K562 (cell line): ENCODE data around the gene CRABP2. TPM values are rescaled to one million over a fixed set of nuclear protein-coding genes. Genes with fewer than 3 reads are reported as not detected.

Experiments
- ATF2 ChIP-seq: sonication (generic); formaldehyde crosslinking; IDR thresholded peaks from 2 replicates; pipeline ENCODE4 v1.8.1; 2022; ENCODE audit warnings: missing genetic modification reagents
- BCOR ChIP-seq: fragments of 450-650 bp; IDR thresholded peaks from 2 replicates; pipeline ENCODE4 v1.6.1; 2016
- BRD4 ChIP-seq: fragments of 200-600 bp; sonication (generic); IDR thresholded peaks from 2 replicates; pipeline ENCODE4 v1.6.1; 2017; ENCODE audit warnings: inconsistent platforms
- DLX4 ChIP-seq: fragments of 250-450 bp; sonication (Bioruptor Pico); IDR thresholded peaks from 2 replicates; pipeline ENCODE4 v1.6.1; 2021; ENCODE audit warnings: mild to moderate bottlenecking
- EGR1 ChIP-seq: fragments of 450-650 bp; conservative IDR thresholded peaks from 2 replicates; pipeline ENCODE4 v1.6.1; 2017; ENCODE audit warnings: mild to moderate bottlenecking
- GTF2E2 ChIP-seq: fragments of 200-800 bp; sonication (Bioruptor generic); IDR thresholded peaks from 2 replicates; pipeline ENCODE4 v1.6.1; 2016; ENCODE audit warnings: missing genetic modification characterization, missing compliant biosample characterization
- IRF1 ChIP-seq: sonication (generic); formaldehyde crosslinking; IDR thresholded peaks from 2 replicates; pipeline ENCODE4 v1.8.0; 2022; ENCODE audit warnings: missing genetic modification reagents, mild to moderate bottlenecking, borderline replicate concordance
- MTA2 ChIP-seq: fragments of 450-650 bp; IDR thresholded peaks from 2 replicates; pipeline ENCODE4 v1.6.1; 2016; ENCODE audit warnings: low read depth
- PCBP1 ChIP-seq: fragments of 200-400 bp; formaldehyde crosslinking; IDR thresholded peaks from 2 replicates; pipeline ENCODE4 v1.6.1; 2018; ENCODE audit warnings: mild to moderate bottlenecking, low read depth, low read length; ENCODE audit not compliant: poor library complexity, severe bottlenecking
- POU5F1 ChIP-seq: fragments of 150-350 bp; IDR thresholded peaks from 2 replicates; pipeline ENCODE4 v1.6.1; 2014; ENCODE audit warnings: borderline replicate concordance, low read length, low read depth, mild to moderate bottlenecking; ENCODE audit not compliant: partially characterized antibody
- SIX5 ChIP-seq, 2 experiments: IDR thresholded peaks; 2 replicates each; pipeline ENCODE4 v1.6.1; 2011; ENCODE audit warnings: low read length in 2 of 2, borderline replicate concordance in 1 of 2, low read depth in 1 of 2, mild to moderate bottlenecking in 1 of 2, moderate library complexity in 1 of 2; ENCODE audit not compliant: insufficient read depth in 1 of 2
- XRCC5 ChIP-seq: fragments of 200-400 bp; formaldehyde crosslinking; IDR thresholded peaks from 2 replicates; pipeline ENCODE4 v1.6.1; 2017; ENCODE audit warnings: low read depth, mild to moderate bottlenecking, low read length
- ZNF165 ChIP-seq: fragments of 250-450 bp; sonication (Bioruptor Pico); IDR thresholded peaks from 2 replicates; pipeline ENCODE4 v1.4.0; 2020; ENCODE audit warnings: borderline replicate concordance
- ZNF174 ChIP-seq: fragments of 250-450 bp; sonication (Bioruptor Pico); IDR thresholded peaks from 2 replicates; pipeline ENCODE4 v1.4.0; 2020; ENCODE audit warnings: mild to moderate bottlenecking
- ZNF3 ChIP-seq: fragments of 250-450 bp; sonication (Bioruptor Pico); IDR thresholded peaks from 2 replicates; pipeline ENCODE4 v1.5.0; 2021; ENCODE audit warnings: mild to moderate bottlenecking, moderate library complexity
- ZNF318 ChIP-seq, 2 experiments: fragments of 450-650 bp; IDR thresholded peaks; 2 replicates each; pipeline ENCODE4 v1.6.1; 2016; ENCODE audit warnings: mild to moderate bottlenecking in 2 of 2, borderline replicate concordance in 1 of 2, low read depth in 1 of 2, moderate library complexity in 1 of 2
- ZNF75A ChIP-seq: fragments of 450-650 bp; formaldehyde crosslinking; IDR thresholded peaks from 2 replicates; pipeline ENCODE4 v1.4.0; 2020; ENCODE audit warnings: mild to moderate bottlenecking
- polyA plus RNA-seq, 8 experiments: library from polyadenylated mRNA; depleted of rRNA in 4 of 8; stranded (reverse) in 5 of 8; unstranded in 3 of 8; fragments of >200 nt; fragmentation: Nextera tagmentation in 2 of 8; fragmentation: Illumina TruSeq in 1 of 8; extraction: Ambion mirVana in 2 of 8; extraction: Trizol in 1 of 8; gene quantifications; 2 replicates each; pipeline versions ENCODE4 v1.2.1 to v1.2.3, GENCODE V29; 2011 to 2014; ENCODE audit warnings: inconsistent platforms in 1 of 8, missing spikeins in 1 of 8
- total RNA-seq, 7 experiments: library from RNA; depleted of rRNA in 6 of 7; stranded (reverse); fragments of >200 nt in 6 of 7; fragmentation: Illumina TruSeq in 2 of 7; extraction: Trizol in 2 of 7; gene quantifications; 2 replicates each; pipeline versions ENCODE4 v1.2.1 to v1.2.3, GENCODE V29; 2011 to 2021; ENCODE audit warnings: low replicate concordance in 1 of 7

CRABP2 gene
- total and polyA plus RNA-seq, 9 of the 15 experiments (the other 6 are each of a cell fraction or from before 2014, with no cell fraction given), result 0.30 to 2.5 (median 0.82) TPM

GRCh38 chr1:156728599-156729462, 23.4 kb upstream of the CRABP2 start, which contains the start of gene ISG20L2 (continued):
- TF ChIP-seq ATF2 (CRISPR knock-in tag) (no peak), DLX4 (CRISPR knock-in tag) (no peak), ZNF318 (IDR thresholded peaks at IDR 0.05; ENCODE audit: borderline replicate concordance in 1 of 2, low read depth in 1 of 2) (no peak), ZNF3 (no peak), XRCC5 (no peak), SIX5 (IDR thresholded peaks at IDR 0.05; ENCODE audit: borderline replicate concordance in 1 of 2, insufficient read depth in 1 of 2, low read depth in 1 of 2, low read length in 2 of 2) (peak; percentile 11 to 27; a peak in 1 of 4 replicates), ZNF165 (CRISPR knock-in tag) (no peak), POU5F1 (no peak), ZNF75A (CRISPR knock-in tag) (no peak), BRD4 (no peak), ZNF174 (no peak), BCOR (no peak), MTA2 (no peak), GTF2E2 (tag) (no peak; the same call in 1 of the 2 replicates), PCBP1 (no peak), IRF1 (CRISPR knock-in tag) (no peak), EGR1 (peak; percentile 74)
